ENCODE results near the gene SYNGR1. TPM values are rescaled to one million over a fixed set of nuclear protein-coding genes. Genes with fewer than 3 reads are reported as not detected.

Gene SYNGR1
- total and polyA plus RNA-seq, 12 donors, result 29.8 to 85.8 (median 41.6) TPM

- H3K4me1 ChIP-seq, result no peaks in the 10 kb centered on the region
- 80 to 85% methylated on average over 8 of the region's 8 CpGs for WGBS, 2 donors
- intact Hi-C loops (cut with DNase I), result no loop called here
- DNase-seq (no peak), ATAC-seq (no peak)
- peaks cover 0 to 40% (median 0%) of the 10 kb centered on the region in 9 donors for H3K36me3 ChIP-seq
- H3K27ac ChIP-seq, result no peak overlapping the region
- H3K27me3 ChIP-seq, result no peaks in the 10 kb centered on the region
- H3K9me3 ChIP-seq, result peaks cover 0 to 16% (median 5%) of the 10 kb centered on the region in 11 donors
- no peak for TF ChIP-seq CTCF (IDR thresholded peaks at IDR 0.05)
- no peak overlapping the region for H3K4me3 ChIP-seq
These were observed 25.9 kb downstream of the SYNGR1 start for GRCh38 chr22:39375646-39376045.

GRCh38 chr22:39379756-39380730, 30.3 kb downstream of the SYNGR1 start:
- ATAC-seq, result no peak
- 88 to 90% methylated on average over 15 of the region's 15 CpGs for WGBS, 2 donors
- TF ChIP-seq CTCF (IDR thresholded peaks at IDR 0.05), result no peak

GRCh38 chr22:39381009-39381755, 31.4 kb downstream of the SYNGR1 start:
- H3K36me3 ChIP-seq, result peaks cover 0 to 30% (median 0%) of the 10 kb centered on the region in 9 donors
- TF ChIP-seq CTCF (IDR thresholded peaks at IDR 0.05), result no peak
- no peaks in the 10 kb centered on the region for H3K27me3 ChIP-seq
- intact Hi-C loops (cut with DNase I), result loop anchor here in 1 of 10 donors (5.0 kb wide), 1 partner anchor 526 kb away; no protein-coding TSS in a partner anchor
- H3K4me1 ChIP-seq, result peaks cover 0 to 7% (median 0%) of the 10 kb centered on the region in 9 donors
- H3K9me3 ChIP-seq, result no peaks in the 10 kb centered on the region
- H3K27ac ChIP-seq, result no peak overlapping the region
- no peak overlapping the region for H3K4me3 ChIP-seq
- DNase-seq (no peak), ATAC-seq (no peak)
- WGBS, 2 donors, result 83 to 88% methylated on average over 14 of the region's 14 CpGs

More at GRCh38 chr22:39379756-39380730, 30.3 kb downstream of the SYNGR1 start:
- peaks cover 0 to 7% (median 0%) of the 10 kb centered on the region in 9 donors for H3K4me1 ChIP-seq
- H3K27me3 ChIP-seq, result no peaks in the 10 kb centered on the region
- no peak overlapping the region for H3K27ac ChIP-seq
- no peak for DNase-seq
- H3K4me3 ChIP-seq, result no peak overlapping the region
- no peaks in the 10 kb centered on the region for H3K9me3 ChIP-seq
- peaks cover 0 to 39% (median 0%) of the 10 kb centered on the region in 9 donors for H3K36me3 ChIP-seq
- intact Hi-C loops (cut with DNase I), result loop anchor here in 1 of 10 donors (5.0 kb wide), 1 partner anchor 527 kb away; no protein-coding TSS in a partner anchor

GRCh38 chr22:39381930-39382329, 32.1 kb downstream of the SYNGR1 start:
- no peaks in the 10 kb centered on the region for H3K9me3 ChIP-seq
- peaks cover 0 to 7% (median 0%) of the 10 kb centered on the region in 9 donors for H3K4me1 ChIP-seq
- TF ChIP-seq CTCF (IDR thresholded peaks at IDR 0.05), result no peak
- no peak overlapping the region for H3K27ac ChIP-seq
- DNase-seq, result no peak
- WGBS, 2 donors, result 96% methylated on average over 8 of the region's 8 CpGs
- intact Hi-C loops (cut with DNase I), result loop anchor here in 1 of 10 donors (5.0 kb wide), 1 partner anchor 525 kb away; no protein-coding TSS in a partner anchor
- no peak overlapping the region for H3K4me3 ChIP-seq
- peaks cover 0 to 3% (median 0%) of the 10 kb centered on the region in 7 donors for H3K27me3 ChIP-seq
- ATAC-seq, result peak in 1 of 8 donors; percentile 18
- peaks cover 0 to 23% (median 0%) of the 10 kb centered on the region in 9 donors for H3K36me3 ChIP-seq

Data from heart right ventricle (tissue), 16 donors.